Neural cell (in vitro differentiated cells): ENCODE results near the gene TFB2M. TPM values are rescaled to one million over a fixed set of nuclear protein-coding genes. Genes with fewer than 3 reads are reported as not detected.

Source experiments
- H2AFZ ChIP-seq: fragments of 200-600, 300-800 bp; sonication (generic), shearing (Covaris generic); 2 replicates; pipeline ENCODE4 v1.6.0; 2014; ENCODE audit warnings: low read depth, mild to moderate bottlenecking, antibody characterized with exemption, low read length, moderate library complexity
- H3F3A ChIP-seq: fragments of 200-600 bp; shearing (Covaris generic); 2 replicates; pipeline ENCODE4 v1.6.1; 2016; ENCODE audit warnings: mild to moderate bottlenecking, moderate library complexity, mixed read lengths, antibody characterized with exemption, low read length; ENCODE audit not compliant: insufficient read depth, poor library complexity, severe bottlenecking
- H3K27ac ChIP-seq: fragments of 200-600, 300-800 bp; sonication (generic), shearing (Covaris generic); 2 replicates; pipeline ENCODE4 v1.5.1; 2014; ENCODE audit warnings: mild to moderate bottlenecking, low read length, moderate library complexity
- H3K27me3 ChIP-seq: fragments of 300-800, 200-600 bp; sonication (generic), shearing (Covaris generic); 2 replicates; pipeline ENCODE4 v1.6.0; 2014; ENCODE audit warnings: mild to moderate bottlenecking, low read depth, low read length, moderate library complexity; ENCODE audit not compliant: insufficient read depth
- H3K36me3 ChIP-seq: fragments of 300-800, 200-600 bp; sonication (generic), shearing (Covaris generic); 2 replicates; pipeline ENCODE4 v1.5.1; 2014; ENCODE audit warnings: mild to moderate bottlenecking, antibody characterized with exemption, low read length, moderate library complexity; ENCODE audit not compliant: insufficient read depth
- H3K4me2 ChIP-seq: fragments of 300-800, 200-600 bp; sonication (generic), shearing (Covaris generic); 2 replicates; pipeline ENCODE4 v1.6.0; 2014; ENCODE audit warnings: mild to moderate bottlenecking, low read length
- H3K4me3 ChIP-seq: fragments of 300-800, 200-600 bp; sonication (generic), shearing (Covaris generic); 2 replicates; pipeline ENCODE4 v1.5.1; 2014; ENCODE audit warnings: mild to moderate bottlenecking, low read length, moderate library complexity
- H3K79me2 ChIP-seq: fragments of 200-600 bp; shearing (Covaris generic); replicated peaks from 2 replicates; pipeline ENCODE4 v1.6.0; 2014; ENCODE audit warnings: mild to moderate bottlenecking, low read length, moderate library complexity; ENCODE audit not compliant: insufficient read depth
- H3K9ac ChIP-seq: fragments of 300-800, 200-600 bp; sonication (generic), shearing (Covaris generic); 2 replicates; pipeline ENCODE4 v1.6.1; 2016; ENCODE audit warnings: mild to moderate bottlenecking, low read length, mixed read lengths
- H3K9me2 ChIP-seq: fragments of 200-600 bp; shearing (Covaris generic); 2 replicates; pipeline ENCODE4 v1.6.1; 2016; ENCODE audit warnings: mild to moderate bottlenecking, low read length, mixed read lengths; ENCODE audit not compliant: insufficient read depth
- H3K9me3 ChIP-seq: fragments of 200-600, 300-800 bp; sonication (generic), shearing (Covaris generic); 2 replicates; pipeline ENCODE4 v1.6.1; 2016; ENCODE audit warnings: mild to moderate bottlenecking, mixed run types, low read length, moderate library complexity, mixed read lengths
- H4K20me1 ChIP-seq: fragments of 200-600 bp; shearing (Covaris generic); 2 replicates; pipeline ENCODE4 v1.6.1; 2016; ENCODE audit warnings: mild to moderate bottlenecking, mixed run types; ENCODE audit not compliant: insufficient read depth
- EP300 ChIP-seq: fragments of 450-650 bp; conservative IDR thresholded peaks from 2 replicates; pipeline ENCODE4 v1.6.1; 2014; ENCODE audit warnings: antibody characterized with exemption, mild to moderate bottlenecking, moderate library complexity; ENCODE audit not compliant: poor library complexity, severe bottlenecking
- EZH2 ChIP-seq: fragments of 200-600, 300-800 bp; shearing (Covaris generic), sonication (generic); IDR thresholded peaks from 2 replicates; pipeline ENCODE4 v1.6.1; 2014; ENCODE audit warnings: antibody characterized with exemption, low read length, borderline replicate concordance, mild to moderate bottlenecking; ENCODE audit not compliant: insufficient read depth, poor library complexity, severe bottlenecking
- MXI1 ChIP-seq: fragments of 450-650 bp; conservative IDR thresholded peaks from 2 replicates; pipeline ENCODE4 v1.6.1; 2014; ENCODE audit warnings: antibody characterized with exemption, mild to moderate bottlenecking; ENCODE audit not compliant: poor library complexity, severe bottlenecking
- POLR2AphosphoS5 ChIP-seq: IDR thresholded peaks from 2 replicates; pipeline ENCODE4 v1.6.1; 2012
- RAD21 ChIP-seq: fragments of 450-650 bp; conservative IDR thresholded peaks from 2 replicates; pipeline ENCODE4 v1.6.1; 2014; ENCODE audit warnings: antibody characterized with exemption, mild to moderate bottlenecking, moderate library complexity
- SMC3 ChIP-seq: fragments of 450-650 bp; conservative IDR thresholded peaks from 2 replicates; pipeline ENCODE4 v1.6.1; 2014; ENCODE audit warnings: antibody characterized with exemption, mild to moderate bottlenecking, moderate library complexity; ENCODE audit not compliant: poor library complexity
- TAF1 ChIP-seq: IDR thresholded peaks from 2 replicates; pipeline ENCODE4 v1.6.1; 2012; ENCODE audit warnings: low read depth
- polyA plus RNA-seq: library from polyadenylated mRNA; depleted of rRNA; stranded (reverse); fragments of >200 nt; gene quantifications from 2 replicates; pipeline ENCODE4 v1.2.3, GENCODE V29; 2014
- TF ChIP-seq, protein P1 (sequence below): fragments of 450-650 bp; IDR thresholded peaks from 2 replicates; pipeline ENCODE4 v1.5.1; 2014; ENCODE audit warnings: antibody characterized with exemption, mild to moderate bottlenecking, moderate library complexity; ENCODE audit not compliant: poor library complexity, severe bottlenecking
- TF ChIP-seq, protein P2 (sequence below): IDR thresholded peaks from 2 replicates; pipeline ENCODE4 v1.6.1; 2012; ENCODE audit warnings: borderline replicate concordance

The TFB2M gene
- polyA plus RNA-seq, 1 donor from 2014 or later, result 19.2 TPM

DNA sequence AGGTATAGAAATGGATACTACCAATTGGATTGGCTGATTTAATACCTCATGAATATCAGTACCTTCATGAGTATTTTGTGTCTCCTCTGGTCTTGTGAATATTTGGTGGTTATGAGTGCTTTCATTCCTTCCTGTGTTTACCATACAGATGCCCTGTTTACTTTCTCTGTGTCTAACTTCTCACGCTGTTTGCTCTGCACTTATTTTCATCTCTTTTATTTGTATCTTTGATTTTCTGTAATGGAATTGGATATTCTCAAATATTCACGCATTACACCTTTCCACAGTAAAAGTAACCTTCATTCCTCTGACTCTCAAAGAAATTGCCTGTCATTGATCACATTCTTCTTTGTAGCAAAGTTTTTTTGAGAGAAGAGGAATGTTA, 17.0 kb upstream of the TFB2M start (continued):
- TF ChIP-seq, protein P1, sequence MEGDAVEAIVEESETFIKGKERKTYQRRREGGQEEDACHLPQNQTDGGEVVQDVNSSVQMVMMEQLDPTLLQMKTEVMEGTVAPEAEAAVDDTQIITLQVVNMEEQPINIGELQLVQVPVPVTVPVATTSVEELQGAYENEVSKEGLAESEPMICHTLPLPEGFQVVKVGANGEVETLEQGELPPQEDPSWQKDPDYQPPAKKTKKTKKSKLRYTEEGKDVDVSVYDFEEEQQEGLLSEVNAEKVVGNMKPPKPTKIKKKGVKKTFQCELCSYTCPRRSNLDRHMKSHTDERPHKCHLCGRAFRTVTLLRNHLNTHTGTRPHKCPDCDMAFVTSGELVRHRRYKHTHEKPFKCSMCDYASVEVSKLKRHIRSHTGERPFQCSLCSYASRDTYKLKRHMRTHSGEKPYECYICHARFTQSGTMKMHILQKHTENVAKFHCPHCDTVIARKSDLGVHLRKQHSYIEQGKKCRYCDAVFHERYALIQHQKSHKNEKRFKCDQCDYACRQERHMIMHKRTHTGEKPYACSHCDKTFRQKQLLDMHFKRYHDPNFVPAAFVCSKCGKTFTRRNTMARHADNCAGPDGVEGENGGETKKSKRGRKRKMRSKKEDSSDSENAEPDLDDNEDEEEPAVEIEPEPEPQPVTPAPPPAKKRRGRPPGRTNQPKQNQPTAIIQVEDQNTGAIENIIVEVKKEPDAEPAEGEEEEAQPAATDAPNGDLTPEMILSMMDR, result no peak
- TF ChIP-seq MXI1, result no peak
- TF ChIP-seq TAF1, result no peak

DNA sequence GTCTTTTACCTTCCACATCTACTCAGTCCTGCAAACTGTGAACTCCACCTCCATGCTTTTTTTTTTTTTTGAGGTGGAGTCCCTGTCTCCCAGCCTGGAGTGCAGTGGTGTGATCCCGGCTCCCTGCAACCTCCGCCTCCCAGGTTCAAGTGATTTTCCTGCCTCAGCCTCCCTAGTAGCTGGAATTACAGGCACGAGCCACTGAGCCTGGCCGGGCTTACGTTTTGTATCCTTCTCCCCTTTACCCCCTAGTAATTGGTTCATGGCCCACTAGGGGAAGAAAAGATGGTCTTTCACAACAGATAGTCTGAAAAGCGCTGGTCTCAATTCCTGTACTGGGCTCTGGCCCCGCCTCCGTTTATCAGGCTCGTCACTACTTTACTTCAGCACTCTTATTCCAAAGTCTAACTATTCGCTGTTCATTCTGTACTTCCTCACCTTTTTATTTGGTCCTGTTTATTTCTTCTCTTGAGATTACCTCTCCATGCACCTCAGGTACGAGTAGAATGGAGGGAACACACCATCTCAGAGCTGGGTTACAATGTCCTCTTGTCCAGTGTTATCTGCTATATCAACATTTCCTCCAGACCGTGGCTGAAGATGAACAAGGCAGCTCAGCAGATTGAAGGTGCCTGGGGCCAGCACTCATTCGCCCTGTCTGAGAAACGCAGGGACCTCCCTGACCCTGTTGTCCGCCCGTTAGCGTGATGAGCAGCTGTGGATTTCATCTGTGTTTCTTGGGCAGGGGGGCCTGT, 16.4 kb upstream of the TFB2M start:
- Histone ChIP-seq H2AFZ (no peak overlapping the region), H3K9me2 (no peaks in the 10 kb centered on the region), H3K4me3 (no peak overlapping the region), H3K4me2 (no peak overlapping the region), H3K27me3 (no peaks in the 10 kb centered on the region), H3F3A (no peaks in the 10 kb centered on the region), H3K9ac (no peak overlapping the region), H3K27ac (no peak overlapping the region), H3K9me3 (no peaks in the 10 kb centered on the region), H3K36me3 (no peaks in the 10 kb centered on the region), H4K20me1 (no peaks in the 10 kb centered on the region), H3K79me2 (peaks cover 7% of the 10 kb centered on the region)
- TF ChIP-seq MXI1 (no peak), EZH2 (no peak), RAD21 (no peak), TAF1 (no peak), SMC3 (no peak), POLR2AphosphoS5 (no peak), EP300 (no peak)
- TF ChIP-seq, protein P1, result no peak
- TF ChIP-seq, protein P2, sequence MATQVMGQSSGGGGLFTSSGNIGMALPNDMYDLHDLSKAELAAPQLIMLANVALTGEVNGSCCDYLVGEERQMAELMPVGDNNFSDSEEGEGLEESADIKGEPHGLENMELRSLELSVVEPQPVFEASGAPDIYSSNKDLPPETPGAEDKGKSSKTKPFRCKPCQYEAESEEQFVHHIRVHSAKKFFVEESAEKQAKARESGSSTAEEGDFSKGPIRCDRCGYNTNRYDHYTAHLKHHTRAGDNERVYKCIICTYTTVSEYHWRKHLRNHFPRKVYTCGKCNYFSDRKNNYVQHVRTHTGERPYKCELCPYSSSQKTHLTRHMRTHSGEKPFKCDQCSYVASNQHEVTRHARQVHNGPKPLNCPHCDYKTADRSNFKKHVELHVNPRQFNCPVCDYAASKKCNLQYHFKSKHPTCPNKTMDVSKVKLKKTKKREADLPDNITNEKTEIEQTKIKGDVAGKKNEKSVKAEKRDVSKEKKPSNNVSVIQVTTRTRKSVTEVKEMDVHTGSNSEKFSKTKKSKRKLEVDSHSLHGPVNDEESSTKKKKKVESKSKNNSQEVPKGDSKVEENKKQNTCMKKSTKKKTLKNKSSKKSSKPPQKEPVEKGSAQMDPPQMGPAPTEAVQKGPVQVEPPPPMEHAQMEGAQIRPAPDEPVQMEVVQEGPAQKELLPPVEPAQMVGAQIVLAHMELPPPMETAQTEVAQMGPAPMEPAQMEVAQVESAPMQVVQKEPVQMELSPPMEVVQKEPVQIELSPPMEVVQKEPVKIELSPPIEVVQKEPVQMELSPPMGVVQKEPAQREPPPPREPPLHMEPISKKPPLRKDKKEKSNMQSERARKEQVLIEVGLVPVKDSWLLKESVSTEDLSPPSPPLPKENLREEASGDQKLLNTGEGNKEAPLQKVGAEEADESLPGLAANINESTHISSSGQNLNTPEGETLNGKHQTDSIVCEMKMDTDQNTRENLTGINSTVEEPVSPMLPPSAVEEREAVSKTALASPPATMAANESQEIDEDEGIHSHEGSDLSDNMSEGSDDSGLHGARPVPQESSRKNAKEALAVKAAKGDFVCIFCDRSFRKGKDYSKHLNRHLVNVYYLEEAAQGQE, result no peak
